Liver (tissue), 9 donors: ENCODE results near the gene ZDBF2. TPM values are rescaled to one million over a fixed set of nuclear protein-coding genes. Genes with fewer than 3 reads are reported as not detected.
"Not testable (repeated sequence)": the region's sequence is repeated elsewhere in the genome, so short reads cannot be mapped to it uniquely, and the experiment has no call there.

Experiments used
- DNase-seq: peaks from one replicate; pipeline ENCODE4 v3.0.0-alpha.2; 2017; ENCODE audit warnings: low spot score
- H3K27ac ChIP-seq, 2 donors: one replicate each; pipeline ENCODE4 v1.7.0; 2013; ENCODE audit warnings: inconsistent platforms in 2 of 2, low read length in 2 of 2, control low read depth in 1 of 2, low read depth in 1 of 2, mild to moderate bottlenecking in 1 of 2
- H3K27me3 ChIP-seq, 4 donors: one replicate each; pipeline versions ENCODE4 v1.6.1 to v1.7.0; 2013; ENCODE audit warnings: low read length in 3 of 4, inconsistent platforms in 1 of 4, mild to moderate bottlenecking in 1 of 4, moderate library complexity in 1 of 4; ENCODE audit not compliant: control insufficient read depth in 4 of 4, insufficient read depth in 4 of 4
- H3K36me3 ChIP-seq, 4 donors: one replicate each; pipeline versions ENCODE4 v1.6.1 to v1.7.0; 2013; ENCODE audit warnings: low read length in 3 of 4, mild to moderate bottlenecking in 3 of 4, low read depth in 1 of 4, moderate library complexity in 1 of 4; ENCODE audit not compliant: control insufficient read depth in 4 of 4, insufficient read depth in 3 of 4
- H3K4me1 ChIP-seq, 4 donors: one replicate each; pipeline versions ENCODE4 v1.6.1 to v1.7.0; 2013; ENCODE audit warnings: low read length in 3 of 4, mild to moderate bottlenecking in 3 of 4, moderate library complexity in 1 of 4; ENCODE audit not compliant: control insufficient read depth in 4 of 4, insufficient read depth in 4 of 4
- H3K4me3 ChIP-seq, 3 donors: one replicate each; pipeline versions ENCODE4 v1.6.1 to v1.7.0; 2013; ENCODE audit warnings: low read length in 3 of 3, control low read depth in 1 of 3, low read depth in 1 of 3, mild to moderate bottlenecking in 1 of 3
- H3K9ac ChIP-seq, 2 donors: one replicate each; pipeline ENCODE4 v1.7.0; 2013; ENCODE audit warnings: low read length in 2 of 2, mild to moderate bottlenecking in 2 of 2, moderate library complexity in 2 of 2, control low read depth in 1 of 2, low read depth in 1 of 2
- H3K9me3 ChIP-seq, 4 donors: one replicate each; pipeline versions ENCODE4 v1.6.1 to v1.7.0; 2013; ENCODE audit warnings: low read length in 3 of 4; ENCODE audit not compliant: control insufficient read depth in 4 of 4
- EGR1 ChIP-seq, 2 donors: IDR thresholded peaks; 2 replicates each; pipeline ENCODE4 v1.6.1; 2016 to 2018; ENCODE audit warnings: antibody characterized with exemption in 2 of 2, low read depth in 2 of 2
- FOXA1 ChIP-seq: IDR thresholded peaks from 2 replicates; pipeline ENCODE4 v1.6.1; 2016; ENCODE audit warnings: antibody characterized with exemption
- FOXA2 ChIP-seq: IDR thresholded peaks from 2 replicates; pipeline ENCODE4 v1.6.1; 2016; ENCODE audit warnings: antibody characterized with exemption
- GABPA ChIP-seq, 2 donors: IDR thresholded peaks in 1 of 2; conservative IDR thresholded peaks in 1 of 2; 2 replicates each; pipeline ENCODE4 v1.6.1; 2016; ENCODE audit warnings: antibody characterized with exemption in 2 of 2, mild to moderate bottlenecking in 1 of 2, moderate library complexity in 1 of 2
- HNF4A ChIP-seq, 2 donors: conservative IDR thresholded peaks; 2 replicates each; pipeline ENCODE4 v1.6.1; 2016; ENCODE audit warnings: antibody characterized with exemption in 2 of 2, mild to moderate bottlenecking in 2 of 2
- HNF4G ChIP-seq: IDR thresholded peaks from 2 replicates; pipeline ENCODE4 v1.6.1; 2016; ENCODE audit warnings: antibody characterized with exemption
- JUND ChIP-seq, 2 donors: IDR thresholded peaks; 2 replicates each; pipeline ENCODE4 v1.6.1; 2016; ENCODE audit warnings: antibody characterized with exemption in 2 of 2
- NR2F2 ChIP-seq: IDR thresholded peaks from 2 replicates; pipeline ENCODE4 v1.6.1; 2016; ENCODE audit warnings: antibody characterized with exemption
- RAD21 ChIP-seq, 2 donors: IDR thresholded peaks; 2 replicates each; pipeline ENCODE4 v1.6.1; 2016; ENCODE audit warnings: antibody characterized with exemption in 2 of 2, mild to moderate bottlenecking in 2 of 2
- RXRA ChIP-seq, 2 donors: IDR thresholded peaks; 2 replicates each; pipeline ENCODE4 v1.6.1; 2017 to 2018; ENCODE audit warnings: antibody characterized with exemption in 2 of 2, mild to moderate bottlenecking in 1 of 2
- SP1 ChIP-seq: IDR thresholded peaks from 2 replicates; pipeline ENCODE4 v1.6.1; 2018; ENCODE audit warnings: antibody characterized with exemption, mild to moderate bottlenecking
- TAF1 ChIP-seq: conservative IDR thresholded peaks from 2 replicates; pipeline ENCODE4 v1.6.1; 2016; ENCODE audit warnings: antibody characterized with exemption, mild to moderate bottlenecking
- YY1 ChIP-seq: IDR thresholded peaks from 2 replicates; pipeline ENCODE4 v1.6.1; 2016; ENCODE audit warnings: antibody characterized with exemption, mild to moderate bottlenecking
- WGBS: extraction: QIAGEN DNeasy Blood & Tissue Kit; methylation state at CpG from one replicate; pipeline ENCODE4 v1.1.7; 2013; 5-methylcytosine and 5-hydroxymethylcytosine counted together
- polyA plus RNA-seq, 2 donors: library from polyadenylated mRNA; stranded (reverse) in 1 of 2; unstranded in 1 of 2; fragments of 200-250 nt in 1 of 2; fragments of >200 nt in 1 of 2; fragmentation: Nextera tagmentation in 1 of 2; extraction: Ambion mirVana in 1 of 2; gene quantifications; one replicate each; pipeline versions ENCODE4 v1.2.1 to v1.2.3, GENCODE V29; 2013 to 2015
- total RNA-seq, 2 donors: library from RNA; depleted of rRNA; stranded (reverse); fragments of >200 nt; gene quantifications; one replicate each; pipeline ENCODE4 v1.2.3, GENCODE V29; 2014
- TF ChIP-seq, protein P1 (sequence below): IDR thresholded peaks from 2 replicates; pipeline ENCODE4 v1.6.1; 2016; ENCODE audit warnings: antibody characterized with exemption
- TF ChIP-seq, protein P2 (sequence below): fragments of 150-350 bp; IDR thresholded peaks from 2 replicates; pipeline ENCODE4 v1.5.1; 2017; ENCODE audit warnings: improper control_type of control experiment, low read depth, low read length; ENCODE audit not compliant: missing input control
- TF ChIP-seq, protein P3 (sequence below): IDR thresholded peaks from 2 replicates; pipeline ENCODE4 v1.6.1; 2016; ENCODE audit warnings: antibody characterized with exemption
- TF ChIP-seq, protein P4 (sequence below): IDR thresholded peaks from 2 replicates; pipeline ENCODE4 v1.6.1; 2016; ENCODE audit warnings: antibody characterized with exemption, mild to moderate bottlenecking
- TF ChIP-seq, protein P5 (sequence below): IDR thresholded peaks from 2 replicates; pipeline ENCODE4 v1.6.1; 2016; ENCODE audit warnings: antibody characterized with exemption
- donor health status: healthy.
- donor health status: healthy.
- donor health status: healthy.
- donor health status: healthy.
- donor health status: healthy.

The ZDBF2 gene
- total and polyA plus RNA-seq, 4 donors = 0.97 to 5.9 (median 1.9) TPM

DNA sequence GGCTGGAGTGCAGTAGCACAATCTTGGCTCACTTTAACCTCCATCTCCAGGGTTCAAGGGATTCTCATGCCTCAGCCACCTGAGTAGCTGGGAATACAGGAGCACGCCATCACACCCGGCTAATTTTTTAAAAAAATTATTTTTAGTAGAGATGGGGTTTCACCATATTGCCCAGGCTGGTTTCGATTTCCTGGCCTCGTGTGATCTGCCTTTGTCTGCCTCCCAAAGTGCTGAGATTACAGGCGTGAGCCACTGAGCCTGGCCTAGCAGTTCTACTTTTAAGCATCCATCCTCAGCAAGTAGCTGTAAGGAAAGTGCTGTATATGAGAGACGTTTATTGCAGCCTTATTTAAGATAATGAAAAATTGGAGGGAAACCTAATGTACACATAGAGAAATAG, 79.7 kb downstream of the ZDBF2 start:
- Histone ChIP-seq H3K36me3 (no peaks in the 10 kb centered on the region), H3K4me3 (no peak overlapping the region), H3K9me3 (peaks cover 0 to 9% (median 2%) of the 10 kb centered on the region in 4 donors), H3K4me1 (no peaks in the 10 kb centered on the region), H3K9ac (no peak overlapping the region), H3K27ac (no peak overlapping the region), H3K27me3 (no peaks in the 10 kb centered on the region)
- DNase-seq = no peak
- 87% methylated on average over 6 of the region's 6 CpGs for WGBS
- no peak for TF ChIP-seq RAD21 (IDR thresholded peaks at IDR 0.05)
- no peak for TF ChIP-seq RXRA (IDR thresholded peaks at IDR 0.05)
- TF ChIP-seq, protein P1, sequence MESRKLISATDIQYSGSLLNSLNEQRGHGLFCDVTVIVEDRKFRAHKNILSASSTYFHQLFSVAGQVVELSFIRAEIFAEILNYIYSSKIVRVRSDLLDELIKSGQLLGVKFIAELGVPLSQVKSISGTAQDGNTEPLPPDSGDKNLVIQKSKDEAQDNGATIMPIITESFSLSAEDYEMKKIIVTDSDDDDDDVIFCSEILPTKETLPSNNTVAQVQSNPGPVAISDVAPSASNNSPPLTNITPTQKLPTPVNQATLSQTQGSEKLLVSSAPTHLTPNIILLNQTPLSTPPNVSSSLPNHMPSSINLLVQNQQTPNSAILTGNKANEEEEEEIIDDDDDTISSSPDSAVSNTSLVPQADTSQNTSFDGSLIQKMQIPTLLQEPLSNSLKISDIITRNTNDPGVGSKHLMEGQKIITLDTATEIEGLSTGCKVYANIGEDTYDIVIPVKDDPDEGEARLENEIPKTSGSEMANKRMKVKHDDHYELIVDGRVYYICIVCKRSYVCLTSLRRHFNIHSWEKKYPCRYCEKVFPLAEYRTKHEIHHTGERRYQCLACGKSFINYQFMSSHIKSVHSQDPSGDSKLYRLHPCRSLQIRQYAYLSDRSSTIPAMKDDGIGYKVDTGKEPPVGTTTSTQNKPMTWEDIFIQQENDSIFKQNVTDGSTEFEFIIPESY = no peak
- no peak for TF ChIP-seq YY1
- TF ChIP-seq FOXA1 = no peak
- no peak for TF ChIP-seq SP1
- TF ChIP-seq HNF4G = no peak
- no peak for TF ChIP-seq EGR1 (IDR thresholded peaks at IDR 0.05; ENCODE audit: low read depth in 2 of 2)
- TF ChIP-seq, protein P2, sequence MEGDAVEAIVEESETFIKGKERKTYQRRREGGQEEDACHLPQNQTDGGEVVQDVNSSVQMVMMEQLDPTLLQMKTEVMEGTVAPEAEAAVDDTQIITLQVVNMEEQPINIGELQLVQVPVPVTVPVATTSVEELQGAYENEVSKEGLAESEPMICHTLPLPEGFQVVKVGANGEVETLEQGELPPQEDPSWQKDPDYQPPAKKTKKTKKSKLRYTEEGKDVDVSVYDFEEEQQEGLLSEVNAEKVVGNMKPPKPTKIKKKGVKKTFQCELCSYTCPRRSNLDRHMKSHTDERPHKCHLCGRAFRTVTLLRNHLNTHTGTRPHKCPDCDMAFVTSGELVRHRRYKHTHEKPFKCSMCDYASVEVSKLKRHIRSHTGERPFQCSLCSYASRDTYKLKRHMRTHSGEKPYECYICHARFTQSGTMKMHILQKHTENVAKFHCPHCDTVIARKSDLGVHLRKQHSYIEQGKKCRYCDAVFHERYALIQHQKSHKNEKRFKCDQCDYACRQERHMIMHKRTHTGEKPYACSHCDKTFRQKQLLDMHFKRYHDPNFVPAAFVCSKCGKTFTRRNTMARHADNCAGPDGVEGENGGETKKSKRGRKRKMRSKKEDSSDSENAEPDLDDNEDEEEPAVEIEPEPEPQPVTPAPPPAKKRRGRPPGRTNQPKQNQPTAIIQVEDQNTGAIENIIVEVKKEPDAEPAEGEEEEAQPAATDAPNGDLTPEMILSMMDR = no peak
- no peak for TF ChIP-seq JUND (IDR thresholded peaks at IDR 0.05)
- TF ChIP-seq GABPA (IDR thresholded peaks at IDR 0.05 in 1 of 2, conservative IDR thresholded peaks at IDR 0.05 in 1 of 2) = no peak
- TF ChIP-seq, protein P3, sequence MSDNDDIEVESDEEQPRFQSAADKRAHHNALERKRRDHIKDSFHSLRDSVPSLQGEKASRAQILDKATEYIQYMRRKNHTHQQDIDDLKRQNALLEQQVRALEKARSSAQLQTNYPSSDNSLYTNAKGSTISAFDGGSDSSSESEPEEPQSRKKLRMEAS = no peak
- TF ChIP-seq, protein P4, sequence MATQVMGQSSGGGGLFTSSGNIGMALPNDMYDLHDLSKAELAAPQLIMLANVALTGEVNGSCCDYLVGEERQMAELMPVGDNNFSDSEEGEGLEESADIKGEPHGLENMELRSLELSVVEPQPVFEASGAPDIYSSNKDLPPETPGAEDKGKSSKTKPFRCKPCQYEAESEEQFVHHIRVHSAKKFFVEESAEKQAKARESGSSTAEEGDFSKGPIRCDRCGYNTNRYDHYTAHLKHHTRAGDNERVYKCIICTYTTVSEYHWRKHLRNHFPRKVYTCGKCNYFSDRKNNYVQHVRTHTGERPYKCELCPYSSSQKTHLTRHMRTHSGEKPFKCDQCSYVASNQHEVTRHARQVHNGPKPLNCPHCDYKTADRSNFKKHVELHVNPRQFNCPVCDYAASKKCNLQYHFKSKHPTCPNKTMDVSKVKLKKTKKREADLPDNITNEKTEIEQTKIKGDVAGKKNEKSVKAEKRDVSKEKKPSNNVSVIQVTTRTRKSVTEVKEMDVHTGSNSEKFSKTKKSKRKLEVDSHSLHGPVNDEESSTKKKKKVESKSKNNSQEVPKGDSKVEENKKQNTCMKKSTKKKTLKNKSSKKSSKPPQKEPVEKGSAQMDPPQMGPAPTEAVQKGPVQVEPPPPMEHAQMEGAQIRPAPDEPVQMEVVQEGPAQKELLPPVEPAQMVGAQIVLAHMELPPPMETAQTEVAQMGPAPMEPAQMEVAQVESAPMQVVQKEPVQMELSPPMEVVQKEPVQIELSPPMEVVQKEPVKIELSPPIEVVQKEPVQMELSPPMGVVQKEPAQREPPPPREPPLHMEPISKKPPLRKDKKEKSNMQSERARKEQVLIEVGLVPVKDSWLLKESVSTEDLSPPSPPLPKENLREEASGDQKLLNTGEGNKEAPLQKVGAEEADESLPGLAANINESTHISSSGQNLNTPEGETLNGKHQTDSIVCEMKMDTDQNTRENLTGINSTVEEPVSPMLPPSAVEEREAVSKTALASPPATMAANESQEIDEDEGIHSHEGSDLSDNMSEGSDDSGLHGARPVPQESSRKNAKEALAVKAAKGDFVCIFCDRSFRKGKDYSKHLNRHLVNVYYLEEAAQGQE = no peak
- TF ChIP-seq, protein P5, sequence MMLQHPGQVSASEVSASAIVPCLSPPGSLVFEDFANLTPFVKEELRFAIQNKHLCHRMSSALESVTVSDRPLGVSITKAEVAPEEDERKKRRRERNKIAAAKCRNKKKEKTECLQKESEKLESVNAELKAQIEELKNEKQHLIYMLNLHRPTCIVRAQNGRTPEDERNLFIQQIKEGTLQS = no peak
- no peak for TF ChIP-seq TAF1
- no peak for TF ChIP-seq NR2F2
- TF ChIP-seq FOXA2 = no peak
- no peak for TF ChIP-seq HNF4A (conservative IDR thresholded peaks at IDR 0.05)

DNA sequence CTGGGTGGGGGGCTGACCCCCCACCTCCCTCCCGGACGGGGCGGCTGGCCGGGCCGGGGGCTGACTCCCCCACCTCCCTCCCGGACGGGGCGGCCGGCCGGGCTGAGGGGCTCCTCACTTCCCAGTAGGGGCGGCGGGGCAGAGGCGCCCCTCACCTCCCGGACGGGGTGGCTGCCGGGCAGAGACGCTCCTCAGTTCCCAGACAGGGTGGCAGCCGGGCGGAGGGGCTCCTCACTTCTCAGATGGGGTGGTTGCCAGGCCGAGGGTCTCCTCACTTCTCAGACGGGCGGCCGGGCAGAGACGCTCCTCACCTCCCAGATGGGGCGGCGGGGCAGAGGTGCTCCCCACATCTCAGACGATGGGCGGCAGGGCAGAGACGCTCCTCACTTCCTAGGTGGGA, 82.4 kb downstream of the ZDBF2 start:
- H3K4me1 ChIP-seq, H3K9ac ChIP-seq, H3K4me3 ChIP-seq, H3K36me3 ChIP-seq, H3K27ac ChIP-seq, H3K27me3 ChIP-seq, H3K9me3 ChIP-seq, DNase-seq: not testable (repeated sequence)
- WGBS = 92% methylated on average over 29 of the region's 29 CpGs

DNA sequence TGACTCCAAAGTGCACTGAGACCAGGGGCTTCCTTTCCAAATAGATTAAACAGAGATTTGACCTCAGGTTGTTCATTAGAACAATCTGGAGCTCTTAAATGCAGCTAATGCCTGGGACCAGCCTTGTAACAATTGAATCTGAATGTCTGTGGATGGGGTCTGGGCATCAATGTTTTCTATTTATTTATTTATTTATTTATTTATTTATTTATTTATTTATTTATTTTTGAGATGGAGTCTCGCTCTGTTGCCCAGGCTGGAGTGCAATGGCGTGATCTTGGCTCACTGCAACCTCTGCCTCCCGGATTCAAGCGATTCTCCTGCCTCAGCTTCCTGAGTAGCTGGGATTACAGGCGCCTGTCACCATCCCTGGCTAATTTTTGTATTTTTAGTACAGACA, 86.4 kb downstream of the ZDBF2 start:
- H3K27ac ChIP-seq, H3K27me3 ChIP-seq, H3K4me1 ChIP-seq, DNase-seq, H3K9ac ChIP-seq, H3K9me3 ChIP-seq, H3K4me3 ChIP-seq, H3K36me3 ChIP-seq: not testable (repeated sequence)
- WGBS = 84% methylated on average over 5 of the region's 5 CpGs
